ENCODE measurements around the gene ZNF785. TPM values are rescaled to one million over a fixed set of nuclear protein-coding genes. Genes with fewer than 3 reads are reported as not detected.

Gene ZNF785
- total and polyA plus RNA-seq, 2 of the 13 experiments (the other 11 are each of a cell fraction or from before 2014, with no cell fraction given) = 0.01 TPM; not detected in 1

DNA sequence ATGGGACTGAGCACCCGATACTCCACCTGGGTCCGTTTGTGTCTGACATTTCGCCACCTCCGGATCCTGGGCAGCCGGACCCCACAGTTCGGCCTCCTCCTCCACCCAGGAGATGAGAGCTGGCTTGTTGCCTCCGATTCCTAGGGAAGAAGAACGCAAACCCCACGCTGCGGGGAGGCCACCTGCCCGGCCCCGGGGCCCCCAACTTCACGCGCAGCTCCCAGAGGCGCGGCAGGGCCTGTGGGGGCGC, 27.9 kb downstream of the ZNF785 start (continued):
- TF ChIP-seq, protein P1, sequence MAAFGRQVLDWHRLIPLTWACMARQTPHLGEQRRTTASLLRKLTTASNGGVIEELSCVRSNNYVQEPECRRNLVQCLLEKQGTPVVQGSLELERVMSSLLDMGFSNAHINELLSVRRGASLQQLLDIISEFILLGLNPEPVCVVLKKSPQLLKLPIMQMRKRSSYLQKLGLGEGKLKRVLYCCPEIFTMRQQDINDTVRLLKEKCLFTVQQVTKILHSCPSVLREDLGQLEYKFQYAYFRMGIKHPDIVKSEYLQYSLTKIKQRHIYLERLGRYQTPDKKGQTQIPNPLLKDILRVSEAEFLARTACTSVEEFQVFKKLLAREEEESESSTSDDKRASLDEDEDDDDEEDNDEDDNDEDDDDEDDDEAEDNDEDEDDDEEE (CRISPR knock-in tag; IDR thresholded peaks at IDR 0.05) = no peak; the same call in 1 of the 2 replicates
- TF ChIP-seq KDM6A (CRISPR knock-in tag; IDR thresholded peaks at IDR 0.05; ENCODE audit: low read depth) = no peak
- no peak for TF ChIP-seq MYNN (CRISPR knock-in tag; IDR thresholded peaks at IDR 0.05; ENCODE audit: low read depth)
- TF ChIP-seq, protein P2, sequence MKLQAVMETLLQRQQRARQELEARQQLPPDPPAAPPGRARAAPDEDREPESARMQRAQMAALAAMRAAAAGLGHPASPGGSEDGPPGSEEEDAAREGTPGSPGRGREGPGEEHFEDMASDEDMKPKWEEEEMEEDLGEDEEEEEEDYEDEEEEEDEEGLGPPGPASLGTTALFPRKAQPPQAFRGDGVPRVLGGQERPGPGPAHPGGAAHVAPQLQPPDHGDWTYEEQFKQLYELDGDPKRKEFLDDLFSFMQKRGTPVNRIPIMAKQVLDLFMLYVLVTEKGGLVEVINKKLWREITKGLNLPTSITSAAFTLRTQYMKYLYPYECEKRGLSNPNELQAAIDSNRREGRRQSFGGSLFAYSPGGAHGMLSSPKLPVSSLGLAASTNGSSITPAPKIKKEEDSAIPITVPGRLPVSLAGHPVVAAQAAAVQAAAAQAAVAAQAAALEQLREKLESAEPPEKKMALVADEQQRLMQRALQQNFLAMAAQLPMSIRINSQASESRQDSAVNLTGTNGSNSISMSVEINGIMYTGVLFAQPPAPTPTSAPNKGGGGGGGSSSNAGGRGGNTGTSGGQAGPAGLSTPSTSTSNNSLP (IDR thresholded peaks at IDR 0.05; ENCODE audit: low read depth, low read length) = no peak
- TF ChIP-seq, protein P3, sequence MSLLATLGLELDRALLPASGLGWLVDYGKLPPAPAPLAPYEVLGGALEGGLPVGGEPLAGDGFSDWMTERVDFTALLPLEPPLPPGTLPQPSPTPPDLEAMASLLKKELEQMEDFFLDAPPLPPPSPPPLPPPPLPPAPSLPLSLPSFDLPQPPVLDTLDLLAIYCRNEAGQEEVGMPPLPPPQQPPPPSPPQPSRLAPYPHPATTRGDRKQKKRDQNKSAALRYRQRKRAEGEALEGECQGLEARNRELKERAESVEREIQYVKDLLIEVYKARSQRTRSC (CRISPR knock-in tag; IDR thresholded peaks at IDR 0.05; ENCODE audit: low read depth) = 0 out of 2 replicates have a peak, but pooled peaks have one; percentile 70
- TF ChIP-seq RFX3 (CRISPR knock-in tag; IDR thresholded peaks at IDR 0.05) = no peak
- TF ChIP-seq RFXAP (CRISPR knock-in tag; IDR thresholded peaks at IDR 0.05; ENCODE audit: borderline replicate concordance) = no peak
- TF ChIP-seq ZNF20 (CRISPR knock-in tag; IDR thresholded peaks at IDR 0.05) = peak; percentile 90; the same call in 1 of the 2 replicates
- no peak for TF ChIP-seq ZNF891 (CRISPR knock-in tag; IDR thresholded peaks at IDR 0.05)
- TF ChIP-seq, protein P4, sequence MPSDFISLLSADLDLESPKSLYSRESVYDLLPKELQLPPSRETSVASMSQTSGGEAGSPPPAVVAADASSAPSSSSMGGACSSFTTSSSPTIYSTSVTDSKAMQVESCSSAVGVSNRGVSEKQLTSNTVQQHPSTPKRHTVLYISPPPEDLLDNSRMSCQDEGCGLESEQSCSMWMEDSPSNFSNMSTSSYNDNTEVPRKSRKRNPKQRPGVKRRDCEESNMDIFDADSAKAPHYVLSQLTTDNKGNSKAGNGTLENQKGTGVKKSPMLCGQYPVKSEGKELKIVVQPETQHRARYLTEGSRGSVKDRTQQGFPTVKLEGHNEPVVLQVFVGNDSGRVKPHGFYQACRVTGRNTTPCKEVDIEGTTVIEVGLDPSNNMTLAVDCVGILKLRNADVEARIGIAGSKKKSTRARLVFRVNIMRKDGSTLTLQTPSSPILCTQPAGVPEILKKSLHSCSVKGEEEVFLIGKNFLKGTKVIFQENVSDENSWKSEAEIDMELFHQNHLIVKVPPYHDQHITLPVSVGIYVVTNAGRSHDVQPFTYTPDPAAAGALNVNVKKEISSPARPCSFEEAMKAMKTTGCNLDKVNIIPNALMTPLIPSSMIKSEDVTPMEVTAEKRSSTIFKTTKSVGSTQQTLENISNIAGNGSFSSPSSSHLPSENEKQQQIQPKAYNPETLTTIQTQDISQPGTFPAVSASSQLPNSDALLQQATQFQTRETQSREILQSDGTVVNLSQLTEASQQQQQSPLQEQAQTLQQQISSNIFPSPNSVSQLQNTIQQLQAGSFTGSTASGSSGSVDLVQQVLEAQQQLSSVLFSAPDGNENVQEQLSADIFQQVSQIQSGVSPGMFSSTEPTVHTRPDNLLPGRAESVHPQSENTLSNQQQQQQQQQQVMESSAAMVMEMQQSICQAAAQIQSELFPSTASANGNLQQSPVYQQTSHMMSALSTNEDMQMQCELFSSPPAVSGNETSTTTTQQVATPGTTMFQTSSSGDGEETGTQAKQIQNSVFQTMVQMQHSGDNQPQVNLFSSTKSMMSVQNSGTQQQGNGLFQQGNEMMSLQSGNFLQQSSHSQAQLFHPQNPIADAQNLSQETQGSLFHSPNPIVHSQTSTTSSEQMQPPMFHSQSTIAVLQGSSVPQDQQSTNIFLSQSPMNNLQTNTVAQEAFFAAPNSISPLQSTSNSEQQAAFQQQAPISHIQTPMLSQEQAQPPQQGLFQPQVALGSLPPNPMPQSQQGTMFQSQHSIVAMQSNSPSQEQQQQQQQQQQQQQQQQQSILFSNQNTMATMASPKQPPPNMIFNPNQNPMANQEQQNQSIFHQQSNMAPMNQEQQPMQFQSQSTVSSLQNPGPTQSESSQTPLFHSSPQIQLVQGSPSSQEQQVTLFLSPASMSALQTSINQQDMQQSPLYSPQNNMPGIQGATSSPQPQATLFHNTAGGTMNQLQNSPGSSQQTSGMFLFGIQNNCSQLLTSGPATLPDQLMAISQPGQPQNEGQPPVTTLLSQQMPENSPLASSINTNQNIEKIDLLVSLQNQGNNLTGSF (CRISPR knock-in tag; IDR thresholded peaks at IDR 0.05) = no peak
- TF ChIP-seq ZNF121 (CRISPR knock-in tag; IDR thresholded peaks at IDR 0.05) = no peak
- TF ChIP-seq EZH2 (conservative IDR thresholded peaks at IDR 0.05; ENCODE audit: low read depth, low read length) = no peak
- no peak for TF ChIP-seq ATRX (CRISPR knock-in tag; IDR thresholded peaks at IDR 0.05; ENCODE audit: borderline replicate concordance)
- no peak for TF ChIP-seq RBM39 (IDR thresholded peaks at IDR 0.05; ENCODE audit: low read depth, low read length, poor library complexity, severe bottlenecking)
- no peak for TF ChIP-seq BHLHE40 (IDR thresholded peaks at IDR 0.05; ENCODE audit: low read length)
- TF ChIP-seq, protein P5, sequence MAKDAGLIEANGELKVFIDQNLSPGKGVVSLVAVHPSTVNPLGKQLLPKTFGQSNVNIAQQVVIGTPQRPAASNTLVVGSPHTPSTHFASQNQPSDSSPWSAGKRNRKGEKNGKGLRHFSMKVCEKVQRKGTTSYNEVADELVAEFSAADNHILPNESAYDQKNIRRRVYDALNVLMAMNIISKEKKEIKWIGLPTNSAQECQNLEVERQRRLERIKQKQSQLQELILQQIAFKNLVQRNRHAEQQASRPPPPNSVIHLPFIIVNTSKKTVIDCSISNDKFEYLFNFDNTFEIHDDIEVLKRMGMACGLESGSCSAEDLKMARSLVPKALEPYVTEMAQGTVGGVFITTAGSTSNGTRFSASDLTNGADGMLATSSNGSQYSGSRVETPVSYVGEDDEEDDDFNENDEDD (CRISPR knock-in tag; IDR thresholded peaks at IDR 0.05; ENCODE audit: borderline replicate concordance) = no peak
- TF ChIP-seq RBAK (CRISPR knock-in tag; IDR thresholded peaks at IDR 0.05) = no peak
- no peak for TF ChIP-seq GZF1 (CRISPR knock-in tag; IDR thresholded peaks at IDR 0.05)
- no peak; the same call in 1 of the 2 replicates for TF ChIP-seq TGIF2 (CRISPR knock-in tag; IDR thresholded peaks at IDR 0.05)
- TF ChIP-seq EEA1 (CRISPR knock-in tag; IDR thresholded peaks at IDR 0.05; ENCODE audit: borderline replicate concordance) = peak; percentile 90; the same call in 1 of the 2 replicates
- no peak for TF ChIP-seq ZSCAN12 (CRISPR knock-in tag; IDR thresholded peaks at IDR 0.05)
- TF ChIP-seq ZNF788 (CRISPR knock-in tag; IDR thresholded peaks at IDR 0.05; ENCODE audit: borderline replicate concordance) = no peak
- TF ChIP-seq HNRNPK (IDR thresholded peaks at IDR 0.05; ENCODE audit: low read depth, low read length, poor library complexity, severe bottlenecking) = no peak
